Loucy (cell line): ENCODE data around the gene AVPI1.

Experiments used
- EZH2phosphoT487 ChIP-seq: fragments of 200-600 bp; IDR thresholded peaks from 2 replicates; pipeline ENCODE4 v1.6.1; 2018; ENCODE audit warnings: antibody characterized with exemption, mild to moderate bottlenecking, moderate library complexity, borderline replicate concordance
- TF ChIP-seq, protein P1 (sequence below): fragments of 200-600 bp; sonication (generic); conservative IDR thresholded peaks from 2 replicates; pipeline ENCODE4 v1.5.1; 2014; ENCODE audit warnings: mild to moderate bottlenecking, antibody characterized with exemption, low read length

GRCh38 chr10:97686301-97686961 lies 610 bp downstream of the AVPI1 start:
- TF ChIP-seq, protein P1, sequence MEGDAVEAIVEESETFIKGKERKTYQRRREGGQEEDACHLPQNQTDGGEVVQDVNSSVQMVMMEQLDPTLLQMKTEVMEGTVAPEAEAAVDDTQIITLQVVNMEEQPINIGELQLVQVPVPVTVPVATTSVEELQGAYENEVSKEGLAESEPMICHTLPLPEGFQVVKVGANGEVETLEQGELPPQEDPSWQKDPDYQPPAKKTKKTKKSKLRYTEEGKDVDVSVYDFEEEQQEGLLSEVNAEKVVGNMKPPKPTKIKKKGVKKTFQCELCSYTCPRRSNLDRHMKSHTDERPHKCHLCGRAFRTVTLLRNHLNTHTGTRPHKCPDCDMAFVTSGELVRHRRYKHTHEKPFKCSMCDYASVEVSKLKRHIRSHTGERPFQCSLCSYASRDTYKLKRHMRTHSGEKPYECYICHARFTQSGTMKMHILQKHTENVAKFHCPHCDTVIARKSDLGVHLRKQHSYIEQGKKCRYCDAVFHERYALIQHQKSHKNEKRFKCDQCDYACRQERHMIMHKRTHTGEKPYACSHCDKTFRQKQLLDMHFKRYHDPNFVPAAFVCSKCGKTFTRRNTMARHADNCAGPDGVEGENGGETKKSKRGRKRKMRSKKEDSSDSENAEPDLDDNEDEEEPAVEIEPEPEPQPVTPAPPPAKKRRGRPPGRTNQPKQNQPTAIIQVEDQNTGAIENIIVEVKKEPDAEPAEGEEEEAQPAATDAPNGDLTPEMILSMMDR: no peak
- no peak for TF ChIP-seq EZH2phosphoT487
